HG02571 (cell line): ENCODE measurements around the gene SEC24C.
"Not testable (repeated sequence)": the region's sequence is repeated elsewhere in the genome, so short reads cannot be mapped to it uniquely, and the experiment has no call there.

Source experiments
- ATAC-seq: cut with Tn5 transposase; IDR thresholded peaks from one replicate; pipeline ENCODE4 v1.9.1; 2021; ENCODE audit warnings: mild to moderate bottlenecking, moderate library complexity; ENCODE audit not compliant: unreplicated experiment

Gene SEC24C

GRCh38 chr10:73730153-73730906, 13.8 kb upstream of the SEC24C start:
- peak; percentile 84 for ATAC-seq

GRCh38 chr10:73731588-73732375, 12.4 kb upstream of the SEC24C start:
- no peak for ATAC-seq

- ATAC-seq = no peak
Measured at GRCh38 chr10:73732426-73732825, 11.7 kb upstream of the SEC24C start.

GRCh38 chr10:73732931-73733623, 11.1 kb upstream of the SEC24C start:
- ATAC-seq = no peak

GRCh38 chr10:73734028-73734720, 10.0 kb upstream of the SEC24C start:
- no peak for ATAC-seq

GRCh38 chr10:73734796-73735305, 9.3 kb upstream of the SEC24C start:
- ATAC-seq = no peak

- ATAC-seq = not testable (repeated sequence)
Measured at GRCh38 chr10:73740501-73741254, 3.5 kb upstream of the SEC24C start.

GRCh38 chr10:73742454-73742734, 1.8 kb upstream of the SEC24C start:
- no peak for ATAC-seq

GRCh38 chr10:73743327-73743904, 756 bp upstream of the SEC24C start:
- no peak for ATAC-seq

GRCh38 chr10:73744664-73744975, 448 bp downstream of the SEC24C start:
- peak; percentile 18 for ATAC-seq

- no peak for ATAC-seq
Measured at GRCh38 chr10:73746721-73747120, 2.5 kb downstream of the SEC24C start.

- no peak for ATAC-seq
Measured at GRCh38 chr10:73750819-73751218, 6.6 kb downstream of the SEC24C start.

- no peak for ATAC-seq
Measured at GRCh38 chr10:73756183-73756582, 12.0 kb downstream of the SEC24C start.

- ATAC-seq = no peak
Measured at GRCh38 chr10:73758704-73759511, 14.7 kb downstream of the SEC24C start.

GRCh38 chr10:73759512-73760115, 15.4 kb downstream of the SEC24C start:
- no peak for ATAC-seq

- ATAC-seq = no peak
Measured at GRCh38 chr10:73761781-73762180, 17.6 kb downstream of the SEC24C start.

- ATAC-seq = no peak
Measured at GRCh38 chr10:73762915-73763314, 18.7 kb downstream of the SEC24C start.

- no peak for ATAC-seq
Measured at GRCh38 chr10:73763343-73763742, 19.2 kb downstream of the SEC24C start.

GRCh38 chr10:73765066-73765465, 20.9 kb downstream of the SEC24C start:
- ATAC-seq = no peak
